Effector CD4-positive, alpha-beta T cell (primary cell): ENCODE results near the gene AHCYL2.
"Not testable (repeated sequence)": the region's sequence is repeated elsewhere in the genome, so short reads cannot be mapped to it uniquely, and the experiment has no call there.

Experiments
- DNase-seq: peaks from one replicate; pipeline ENCODE4 v3.0.0-alpha.2; 2020

Gene AHCYL2

DNA sequence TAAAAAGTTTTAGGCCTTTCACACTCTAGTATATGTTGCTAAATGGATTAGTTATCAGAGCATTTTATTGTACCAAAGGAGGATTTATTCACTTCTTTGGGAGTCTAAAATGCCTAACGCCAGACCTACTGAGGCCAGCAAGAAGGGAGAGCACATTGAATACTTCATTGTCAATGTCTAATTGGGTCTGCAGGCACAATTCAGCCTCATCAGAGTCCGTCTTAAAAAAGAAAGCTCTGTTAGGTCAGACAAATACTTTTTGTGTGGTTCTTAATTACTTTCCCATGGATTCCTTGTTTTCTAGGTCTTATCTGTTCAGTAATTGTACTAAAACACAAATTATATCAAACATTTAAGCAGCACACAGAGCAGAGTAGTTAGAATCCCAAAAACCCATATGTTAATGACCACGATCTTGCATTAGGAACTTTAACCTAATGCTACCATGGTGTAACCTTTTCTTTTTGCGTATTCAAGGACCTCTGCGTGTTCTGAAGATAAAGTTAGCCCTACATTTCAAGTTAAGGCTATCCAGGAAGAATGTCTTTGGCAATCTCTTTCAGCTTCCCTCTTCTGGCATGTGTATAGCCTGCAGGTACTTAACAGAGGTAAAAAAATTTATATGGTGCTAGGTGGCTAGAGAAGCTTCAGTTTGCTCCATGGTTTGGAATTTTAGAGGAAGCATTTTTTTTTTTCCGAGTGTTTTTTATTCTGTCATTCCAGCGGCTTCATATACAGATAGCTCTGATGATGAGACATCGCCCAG, 163.7 kb downstream of the AHCYL2 start:
- no peak for DNase-seq

DNA sequence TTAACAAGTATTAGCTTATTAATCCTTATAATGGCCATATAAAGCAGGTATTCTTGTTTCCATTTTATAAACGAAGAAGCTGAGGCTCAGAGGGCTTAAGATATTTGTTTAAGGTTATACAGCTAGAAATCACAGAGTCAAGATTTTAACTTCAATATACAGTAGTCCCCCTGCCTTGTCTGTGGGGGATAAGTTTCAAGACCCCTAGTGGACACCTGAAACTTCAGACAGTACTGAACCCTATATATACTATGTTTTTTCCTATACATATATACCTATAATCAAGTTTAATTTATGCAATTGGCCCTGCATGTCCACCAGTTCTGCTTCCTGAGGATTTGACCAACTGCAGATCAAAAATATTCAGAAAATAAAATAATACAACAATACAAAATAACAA, 165.0 kb downstream of the AHCYL2 start:
- no peak for DNase-seq

DNA sequence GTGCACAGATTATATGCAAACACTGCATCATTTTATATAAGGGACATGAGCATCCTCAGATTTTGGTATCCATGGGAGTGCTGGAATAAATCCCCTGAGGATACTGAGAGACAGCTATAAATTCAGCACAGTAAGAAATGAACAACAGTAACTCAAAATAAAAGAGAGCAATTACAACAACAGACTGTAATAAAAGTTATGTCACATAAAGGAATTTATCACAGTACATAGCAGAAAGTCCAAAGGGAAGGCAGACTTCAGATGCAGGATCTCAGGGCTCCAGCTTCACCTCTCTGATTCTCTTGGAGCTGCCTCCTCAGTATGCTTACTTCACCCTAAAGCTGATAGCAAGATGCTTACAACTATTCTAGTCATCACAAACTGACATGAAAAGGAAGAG, 165.5 kb downstream of the AHCYL2 start:
- no peak for DNase-seq

DNA sequence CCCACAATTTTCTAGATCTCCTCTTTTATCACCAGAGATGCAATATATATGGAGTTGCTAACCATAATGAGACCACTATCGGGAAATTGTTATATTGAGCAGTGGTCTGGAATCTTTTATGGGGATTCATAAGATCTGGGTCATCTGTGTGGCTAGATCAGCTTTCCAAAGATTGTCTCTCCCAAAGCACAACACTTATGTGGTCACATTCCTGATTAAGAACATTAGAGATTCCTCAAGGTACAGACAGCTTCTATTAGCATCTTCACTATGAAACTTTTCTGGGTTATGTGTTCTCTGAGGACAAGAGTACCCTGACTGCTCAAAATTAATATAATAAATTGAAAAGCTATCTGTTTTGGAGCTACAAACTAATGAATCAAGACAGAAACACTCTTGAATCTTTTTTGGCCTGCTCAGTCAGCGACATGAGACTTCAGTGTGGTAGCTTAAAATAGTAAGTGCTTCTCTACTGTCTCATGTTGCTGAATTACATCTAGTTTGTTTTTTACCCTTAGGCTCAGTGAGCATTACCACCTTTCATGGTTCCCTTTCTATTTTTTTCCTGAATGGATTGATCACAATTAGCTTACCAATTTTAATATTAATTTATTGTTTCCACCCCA, 166.8 kb downstream of the AHCYL2 start:
- no peak for DNase-seq

DNA sequence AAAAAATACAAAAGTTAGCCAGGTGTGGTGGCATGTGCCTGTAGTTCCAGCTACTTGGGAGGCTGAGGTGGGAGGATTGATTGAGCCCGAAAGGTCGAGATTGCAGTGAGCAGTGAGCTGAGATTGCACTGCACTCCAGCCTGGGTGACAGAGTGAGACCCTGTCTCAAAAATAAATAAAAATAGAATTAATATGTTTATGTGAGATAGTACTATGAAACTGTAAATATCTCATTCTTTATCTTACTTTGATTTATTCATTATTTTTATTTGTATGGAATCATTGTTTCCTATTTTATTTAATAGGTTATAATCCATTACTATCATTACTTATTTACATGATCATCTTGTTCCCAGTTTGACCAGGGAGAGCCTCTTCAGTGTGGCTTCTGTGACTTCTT, 168.4 kb downstream of the AHCYL2 start:
- DNase-seq: no peak

DNA sequence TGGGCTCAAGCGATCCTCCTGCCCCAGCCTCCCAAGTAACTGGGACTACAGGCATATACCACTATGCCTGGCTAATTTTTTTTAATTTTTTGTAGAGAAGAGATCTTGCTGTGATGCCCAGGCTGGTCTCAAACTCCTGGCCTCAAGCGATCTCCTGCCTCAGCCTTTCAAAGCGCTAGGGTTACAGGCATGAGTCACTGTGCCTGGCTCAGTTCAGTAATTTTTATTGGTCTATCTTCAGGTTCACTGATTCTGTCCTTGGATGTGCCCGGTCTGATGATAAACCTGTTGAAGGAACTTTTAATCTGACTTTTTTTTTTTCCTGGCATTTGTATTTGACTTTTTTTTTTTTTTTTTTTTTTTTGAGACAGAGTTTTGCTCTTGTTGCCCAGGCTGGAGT, 169.3 kb downstream of the AHCYL2 start:
- no peak for DNase-seq

DNA sequence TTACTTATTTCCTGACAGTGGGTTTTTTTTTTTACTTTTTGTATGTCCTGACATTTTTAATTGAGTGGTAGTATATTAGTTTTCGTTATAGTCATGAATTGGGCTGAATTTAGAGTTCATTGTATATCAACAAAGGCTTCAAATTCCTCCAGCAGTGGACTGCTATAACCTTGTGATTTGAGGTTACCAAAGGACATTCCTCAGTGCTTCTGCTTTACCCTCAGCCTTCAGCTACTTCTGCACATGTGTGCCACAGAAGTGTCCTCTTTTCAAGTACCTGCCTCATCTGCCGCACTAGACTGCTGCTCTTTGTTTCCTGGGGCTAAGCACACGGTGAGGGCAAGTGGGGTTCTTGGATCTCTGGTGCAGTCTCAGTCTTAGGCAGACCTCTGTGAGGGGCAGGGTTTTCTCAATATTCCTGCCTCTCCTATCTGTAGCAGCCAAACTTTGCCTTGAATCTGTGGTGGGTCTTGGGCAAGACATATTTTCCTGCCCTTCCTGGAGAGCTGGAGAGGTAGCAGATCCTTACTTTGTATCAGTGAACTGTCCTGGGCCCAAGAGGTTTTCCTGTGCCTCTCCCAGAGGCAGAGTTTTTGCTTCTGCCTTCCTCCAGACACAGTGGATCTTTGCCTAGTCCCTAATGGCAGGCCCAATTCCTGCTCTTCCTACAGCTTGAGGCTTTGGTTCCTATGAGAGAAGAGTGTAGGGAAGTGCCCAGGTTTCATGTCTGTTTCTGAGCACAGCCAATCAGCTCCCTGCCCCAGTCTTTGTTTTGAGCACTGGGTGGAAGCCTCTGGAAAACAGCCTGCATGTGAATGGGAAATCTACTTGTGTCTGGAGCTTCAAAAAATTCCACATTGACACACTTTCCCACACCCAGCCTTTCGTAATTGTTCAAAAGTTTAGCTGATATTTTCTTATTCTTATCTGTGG, 170.4 kb downstream of the AHCYL2 start:
- DNase-seq: no peak

DNA sequence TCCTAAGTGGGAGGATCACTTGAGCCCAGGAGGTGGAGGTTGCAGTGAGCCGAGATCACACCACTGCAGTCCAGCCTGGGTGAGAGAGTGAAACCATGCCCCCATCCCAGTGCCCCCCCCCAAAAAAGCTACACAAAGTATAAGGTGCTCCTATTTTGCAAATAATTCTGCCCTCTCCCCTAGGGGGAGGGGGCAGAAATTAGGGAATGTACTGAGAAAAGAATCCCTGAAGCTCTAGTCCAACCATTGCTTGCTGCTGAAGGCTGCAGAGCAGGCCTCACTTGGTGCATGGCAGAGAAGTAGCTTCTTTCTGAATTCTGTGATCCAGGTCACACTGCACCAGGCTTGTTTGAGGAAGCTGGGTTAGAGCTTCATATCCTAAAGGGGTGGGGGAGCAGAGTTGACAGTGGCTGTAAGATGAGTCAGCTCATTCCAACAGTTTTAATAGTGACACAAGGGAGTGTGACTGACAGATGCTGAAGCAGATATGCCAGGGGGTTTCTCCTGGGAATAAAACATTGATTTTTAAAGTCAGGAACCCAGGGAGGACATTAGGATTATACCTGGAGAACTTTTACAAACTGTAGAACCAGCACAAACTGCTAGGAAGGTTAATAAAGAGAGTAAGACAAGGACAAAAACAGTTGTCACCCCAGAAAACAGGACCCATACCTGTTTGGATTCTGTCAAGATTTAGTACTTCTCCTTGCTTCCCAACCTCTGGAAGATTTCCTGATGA, 176.6 kb downstream of the AHCYL2 start:
- DNase-seq: no peak

DNA sequence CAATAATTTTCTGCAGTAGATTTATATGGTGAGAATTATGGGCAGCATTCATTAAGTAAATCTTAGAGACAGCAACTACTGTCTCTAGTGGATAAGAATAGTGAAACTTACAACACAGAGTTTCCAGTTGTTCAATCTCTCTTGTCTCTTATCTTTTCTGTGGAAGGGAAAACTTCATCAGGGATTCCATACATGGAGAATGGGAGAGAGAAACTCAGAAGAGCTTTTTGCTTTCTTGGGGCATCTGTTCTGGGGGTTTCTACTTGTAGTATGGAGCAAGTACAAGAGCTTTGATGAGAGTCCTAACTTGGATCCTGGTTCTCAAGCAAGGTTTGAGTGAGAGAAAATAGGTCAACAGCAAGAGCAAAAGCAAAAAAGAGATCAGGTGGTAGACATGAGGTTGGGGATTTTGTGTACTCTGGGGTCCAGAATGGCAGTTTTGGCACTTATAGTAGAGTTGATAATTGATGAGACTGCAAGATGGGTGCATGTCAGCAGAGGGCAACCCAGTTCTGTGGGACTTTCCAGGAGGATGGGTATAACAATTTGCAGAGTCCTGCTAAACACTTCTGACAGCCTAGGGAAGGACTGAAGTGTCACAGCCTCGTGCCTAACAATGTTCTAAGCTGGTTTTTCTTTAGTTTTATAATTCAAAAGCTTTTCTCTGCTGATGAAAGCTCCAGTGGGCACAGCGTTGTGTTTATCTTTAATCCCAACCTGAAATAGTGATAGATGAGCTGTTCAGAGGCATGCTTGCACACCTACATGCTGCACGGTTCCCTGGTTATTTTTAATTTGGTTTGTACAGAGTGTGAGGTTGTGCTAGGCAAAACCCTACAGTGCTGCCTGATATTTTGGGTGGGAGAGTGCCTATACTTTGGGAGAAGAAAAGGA, 177.4 kb downstream of the AHCYL2 start:
- no peak for DNase-seq

DNA sequence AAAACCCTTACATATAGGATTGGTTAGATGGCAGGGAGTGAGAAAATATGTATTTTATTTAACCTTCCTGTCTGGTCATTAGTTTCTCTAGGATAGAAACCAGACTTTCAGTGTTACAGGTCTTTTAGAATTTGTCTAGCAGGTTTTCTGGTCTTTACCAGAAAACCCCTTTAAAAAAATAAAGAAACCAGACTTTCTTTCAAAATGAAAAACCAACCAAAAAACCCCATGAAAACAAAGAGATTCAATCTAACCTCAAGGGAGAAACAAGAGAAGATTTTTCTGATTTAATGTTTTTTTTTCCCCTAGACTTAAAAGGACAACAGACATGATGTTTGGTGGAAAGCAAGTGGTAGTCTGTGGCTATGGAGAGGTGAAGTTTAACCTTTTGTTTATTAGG, 180.7 kb downstream of the AHCYL2 start:
- DNase-seq: no peak

DNA sequence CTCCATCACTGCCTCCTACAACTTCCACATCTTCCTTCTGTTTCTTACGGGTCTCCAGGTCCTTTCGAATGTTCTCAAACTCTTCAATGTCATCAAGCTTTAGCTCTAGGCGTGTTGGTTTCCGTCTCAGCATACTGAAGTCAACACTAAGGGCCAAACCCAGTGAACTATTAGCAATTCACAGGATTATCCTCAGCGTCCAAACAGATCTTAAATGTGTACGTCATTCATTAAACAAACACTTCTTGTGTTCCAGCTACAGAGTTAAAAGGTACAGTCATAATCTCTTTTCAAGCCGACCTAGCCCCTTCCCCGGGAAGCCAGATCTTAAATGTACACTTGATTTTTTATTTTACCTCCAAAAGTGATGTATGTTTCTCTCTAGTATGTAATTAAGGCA, 185.4 kb downstream of the AHCYL2 start:
- not testable (repeated sequence) for DNase-seq

DNA sequence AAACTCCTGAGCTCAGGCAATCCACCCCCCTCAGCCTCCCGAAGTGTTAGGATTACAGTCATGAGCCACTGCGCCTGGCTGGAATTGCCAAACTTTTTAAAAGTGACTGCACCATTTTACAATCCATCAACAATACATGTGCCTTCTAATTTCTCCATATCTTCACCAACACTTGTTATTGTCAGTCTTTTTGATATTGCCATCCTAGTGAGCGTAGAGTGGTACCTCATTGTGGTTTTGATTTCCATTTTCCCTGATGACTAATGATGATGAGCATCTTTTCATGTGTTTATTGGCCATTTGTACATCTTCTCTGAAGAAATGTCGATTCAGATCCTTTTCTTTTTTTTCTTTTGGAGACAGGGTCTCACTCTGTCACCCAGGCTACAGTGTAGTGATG, 187.7 kb downstream of the AHCYL2 start:
- no peak for DNase-seq

DNA sequence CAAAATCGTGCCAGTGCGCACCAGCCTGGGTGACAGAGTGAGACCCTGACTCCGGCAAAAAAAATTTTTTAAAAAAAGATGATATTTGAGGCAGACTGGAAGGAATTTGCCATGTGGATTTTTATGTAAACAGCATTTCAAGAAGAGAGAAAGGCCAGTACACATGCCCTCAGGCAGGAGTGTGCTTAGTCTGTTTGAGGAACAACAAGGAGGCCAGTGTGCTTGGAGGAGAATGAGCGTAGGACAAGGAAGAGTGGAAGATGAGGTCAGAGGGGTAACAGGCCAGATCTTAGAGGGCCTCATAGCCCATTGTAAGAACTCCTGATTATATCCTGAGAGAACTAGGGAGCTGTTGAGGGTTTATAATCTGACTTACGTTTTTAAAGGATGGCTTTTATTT, 192.2 kb downstream of the AHCYL2 start:
- DNase-seq: no peak

DNA sequence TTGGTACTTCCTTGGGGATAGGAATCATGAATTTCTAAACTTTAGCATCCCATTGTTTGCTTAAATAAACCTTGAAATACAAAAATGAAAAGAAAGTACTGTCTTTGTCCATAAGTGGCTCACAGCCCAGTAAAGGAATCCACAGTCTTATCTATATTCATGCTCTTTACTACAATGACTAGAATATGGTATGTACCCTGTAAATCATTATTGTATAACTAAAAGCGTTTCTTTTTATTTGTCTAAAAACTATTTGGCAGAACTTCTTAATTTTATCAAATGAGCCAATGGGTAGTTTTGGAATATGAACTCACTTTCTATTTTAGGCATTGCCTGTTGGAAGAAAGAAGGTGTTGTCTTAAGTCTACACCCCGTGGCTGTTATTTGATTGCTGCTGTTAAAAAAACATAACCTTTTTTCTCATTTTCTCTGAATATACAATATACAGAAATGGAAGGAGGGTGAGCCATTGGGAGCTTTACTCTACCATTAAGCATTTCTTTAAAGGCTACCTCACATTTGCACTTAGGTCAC, 197.0 kb downstream of the AHCYL2 start:
- no peak for DNase-seq

DNA sequence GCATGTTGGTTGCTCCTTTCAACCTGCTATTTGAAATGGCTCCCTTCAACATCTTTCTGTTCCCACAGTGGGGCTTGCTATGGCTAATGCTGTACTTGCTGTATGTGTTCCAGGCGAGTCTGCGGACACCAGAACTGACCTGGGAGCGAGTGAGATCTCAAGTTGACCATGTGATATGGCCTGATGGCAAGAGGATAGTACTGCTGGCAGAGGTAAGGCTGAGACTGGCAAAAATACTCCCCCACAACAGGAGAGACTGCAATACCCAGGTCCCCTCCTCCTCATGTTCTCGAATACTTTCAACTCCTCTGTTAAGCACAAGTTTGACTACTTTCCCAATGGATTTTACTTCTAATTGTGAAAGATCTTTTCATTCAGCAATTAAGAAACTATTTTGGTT, 197.9 kb downstream of the AHCYL2 start:
- no peak for DNase-seq

DNA sequence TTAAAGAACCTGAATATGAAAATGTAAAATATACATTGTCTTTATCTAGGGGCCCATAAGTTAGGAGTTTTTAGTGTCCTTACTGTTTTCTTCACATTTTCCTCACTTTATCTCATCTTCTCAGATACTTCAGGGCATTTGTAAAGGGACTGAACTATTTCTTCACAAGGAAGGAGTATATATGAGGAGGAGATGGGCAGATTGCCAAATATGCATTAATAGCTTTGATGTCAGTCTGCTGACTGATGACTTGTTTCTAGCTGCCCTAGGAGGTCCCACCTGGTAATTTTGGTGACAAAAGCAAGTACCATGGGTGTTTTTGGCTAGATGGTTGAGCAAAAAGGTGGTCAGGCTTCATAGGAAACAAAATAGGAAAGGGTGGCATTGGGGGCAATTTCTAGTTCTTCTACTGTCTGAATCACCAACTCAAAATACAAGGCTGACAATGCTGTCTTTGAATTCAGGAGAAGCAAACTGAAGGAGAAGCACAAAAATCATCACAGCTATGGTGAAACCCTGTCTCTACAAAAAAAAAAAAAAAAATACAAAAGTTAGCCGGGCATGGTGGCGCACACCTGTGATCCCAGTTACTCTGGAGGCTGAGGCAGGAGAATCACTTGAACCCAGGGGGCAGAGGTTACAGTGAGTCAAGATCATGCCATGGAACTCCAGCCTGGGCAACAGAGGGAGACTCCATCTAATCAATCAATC, 199.0 kb downstream of the AHCYL2 start:
- DNase-seq: no peak

DNA sequence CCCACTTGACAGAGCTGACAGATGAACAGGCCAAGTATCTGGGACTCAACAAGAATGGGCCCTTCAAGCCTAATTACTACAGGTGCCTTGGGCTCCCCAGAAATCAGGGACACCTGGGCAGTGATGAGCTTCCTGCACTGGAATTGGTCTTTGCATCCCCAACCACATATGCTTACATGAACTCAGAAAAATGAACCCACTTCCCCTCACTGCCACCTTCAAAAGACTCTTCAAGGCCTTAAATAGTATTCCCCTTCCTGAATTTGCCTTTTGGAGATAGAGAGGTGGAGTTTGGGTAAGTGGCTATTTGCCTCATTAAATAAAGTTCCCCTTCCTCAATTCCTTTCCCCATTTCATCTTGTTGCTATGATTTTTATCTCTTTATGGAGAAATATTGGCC, 201.7 kb downstream of the AHCYL2 start:
- no peak for DNase-seq

DNA sequence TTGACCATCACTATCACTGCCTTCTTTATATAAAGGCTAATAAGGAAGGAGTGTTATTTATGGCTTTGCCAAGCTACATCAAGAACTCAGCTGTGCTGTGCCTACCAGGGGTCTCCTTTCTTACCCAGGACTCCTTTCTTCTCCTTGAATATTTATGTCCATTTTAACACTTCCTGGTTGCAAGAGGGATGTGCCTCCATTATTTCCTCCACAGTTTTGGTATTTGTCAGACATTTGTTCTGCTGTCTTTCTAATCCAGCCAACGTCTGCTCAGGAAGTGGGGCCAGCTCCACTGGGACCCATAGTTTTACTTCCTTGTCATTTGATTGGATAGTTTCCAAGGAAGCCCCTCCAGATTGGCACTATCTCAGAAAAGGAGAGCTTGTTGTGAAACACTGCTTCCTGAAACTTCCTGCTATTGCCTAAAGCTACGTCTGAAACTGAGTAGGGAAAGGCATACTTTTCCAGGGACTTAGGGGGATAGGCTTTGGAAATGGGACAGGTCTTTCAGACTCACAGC, 202.8 kb downstream of the AHCYL2 start:
- DNase-seq: no peak

DNA sequence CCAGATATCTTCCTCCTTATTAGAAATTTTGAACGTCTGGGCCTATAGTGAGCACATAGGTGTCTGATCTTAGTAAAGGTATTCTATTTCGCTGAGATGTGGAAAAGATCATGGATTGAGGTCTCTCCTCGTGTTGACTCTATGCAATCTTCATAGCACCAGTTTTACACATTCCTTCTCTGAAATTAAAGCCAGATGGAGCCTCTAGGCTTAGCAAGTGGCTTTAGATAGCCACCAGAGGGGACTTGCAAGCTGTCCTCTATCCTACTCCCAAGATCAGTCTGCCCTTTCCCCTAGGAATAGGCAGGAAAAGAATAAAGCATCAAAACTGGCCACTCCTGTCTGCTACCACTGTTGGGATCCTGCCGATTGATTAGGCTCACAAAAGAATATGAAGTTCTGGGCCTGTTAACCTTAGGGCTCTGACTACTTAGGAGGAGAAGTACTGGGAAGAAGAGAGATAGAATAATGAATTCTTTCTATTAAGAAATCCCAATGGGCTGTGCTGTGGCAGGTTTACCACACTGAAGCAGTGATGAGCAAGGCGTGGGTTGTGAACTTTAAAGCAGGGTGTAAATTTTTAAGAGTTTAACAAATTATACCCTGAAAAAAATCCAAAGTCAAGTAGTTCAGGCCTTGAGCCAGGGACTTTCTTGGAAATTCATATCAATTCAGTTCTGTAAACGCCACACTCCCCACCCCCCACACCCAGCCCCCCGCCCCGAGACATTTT, 207.2 kb downstream of the AHCYL2 start:
- no peak for DNase-seq
